ENCODE measurements around the gene MYOM3.
A peak's percentile ranks its signal among the peaks of the same experiment; 100 is the strongest.

MYOM3 gene

GRCh38 chr1:24082372-24082771 lies 29.6 kb downstream of the MYOM3 start:
- Histone ChIP-seq H2BK15ac (ENCODE audit: low read length) (peak overlapping the region; percentile 61), H3K4me2 (ENCODE audit: insufficient read depth, low read length, poor library complexity, severe bottlenecking) (no peak overlapping the region), H3K36me3 (replicated peaks in 1 of 2; ENCODE audit: control insufficient read depth in 2 of 2, insufficient read depth in 2 of 2, low read length in 2 of 2) (no peaks in the 10 kb centered on the region), H2AFZ (ENCODE audit: low read length) (no peak overlapping the region), H2AK5ac (ENCODE audit: low read depth, low read length) (no peak overlapping the region), H3K18ac (ENCODE audit: low read length) (peak overlapping the region; percentile 23), H3K4ac (ENCODE audit: low read length) (no peak overlapping the region), H3K9me3 (replicated peaks in 1 of 2; ENCODE audit: control insufficient read depth in 2 of 2, insufficient read depth in 1 of 2, low read depth in 1 of 2, low read length in 2 of 2) (no peaks in the 10 kb centered on the region), H3K4me3 (ENCODE audit: low read length in 2 of 2) (peak overlapping the region in 1 of 2 donors; percentile 12), H3K27ac (replicated peaks; ENCODE audit: low read length) (no peak overlapping the region), H3K27me3 (ENCODE audit: control insufficient read depth in 3 of 3, insufficient read depth in 3 of 3, low read depth in 1 of 3, low read length in 3 of 3) (peaks cover 0 to 12% (median 0%) of the 10 kb centered on the region in 3 experiments), H4K8ac (ENCODE audit: low read depth, low read length) (no peak overlapping the region), H2BK5ac (ENCODE audit: low read length) (no peak overlapping the region), H4K91ac (ENCODE audit: low read depth, low read length, poor library complexity) (no peak overlapping the region), H3K4me1 (ENCODE audit: control insufficient read depth in 2 of 2, insufficient read depth in 1 of 2, low read depth in 1 of 2, low read length in 2 of 2) (no peaks in the 10 kb centered on the region), H3K9ac (ENCODE audit: low read depth, low read length, poor library complexity) (no peak overlapping the region), H3K23ac (ENCODE audit: low read depth, low read length, poor library complexity) (no peak overlapping the region), H2BK12ac (ENCODE audit: low read length) (peak overlapping the region; percentile 52), H2BK120ac (ENCODE audit: low read depth, low read length) (no peak overlapping the region), H3K79me1 (ENCODE audit: low read depth, low read length) (no peaks in the 10 kb centered on the region), H3K14ac (ENCODE audit: low read length) (peak overlapping the region; percentile 33)
- DNase-seq (ENCODE audit: low spot score) = no peak
- no CpG with 5 or more reads among the region's 8 CpGs for WGBS, 2 donors (ENCODE audit: extremely low coverage in 2 of 2, insufficient read length in 2 of 2, insufficient replicate concordance in 1 of 2)

GRCh38 chr1:24081190-24081589 lies 30.7 kb downstream of the MYOM3 start:
- no peaks in the 10 kb centered on the region for H3K79me1 ChIP-seq (ENCODE audit: low read depth, low read length)
- H2AFZ ChIP-seq (ENCODE audit: low read length) = no peak overlapping the region
- no peaks in the 10 kb centered on the region for H3K36me3 ChIP-seq (replicated peaks in 1 of 2; ENCODE audit: control insufficient read depth in 2 of 2, insufficient read depth in 2 of 2, low read length in 2 of 2)
- no peak overlapping the region for H4K8ac ChIP-seq (ENCODE audit: low read depth, low read length)
- H3K4me3 ChIP-seq (ENCODE audit: low read length in 2 of 2) = no peak overlapping the region
- H3K18ac ChIP-seq (ENCODE audit: low read length) = no peak overlapping the region
- H3K27ac ChIP-seq (replicated peaks; ENCODE audit: low read length) = no peak overlapping the region
- no peak overlapping the region for H2BK5ac ChIP-seq (ENCODE audit: low read length)
- H2BK15ac ChIP-seq (ENCODE audit: low read length) = no peak overlapping the region
- no peak overlapping the region for H3K4me2 ChIP-seq (ENCODE audit: insufficient read depth, low read length, poor library complexity, severe bottlenecking)
- H3K14ac ChIP-seq (ENCODE audit: low read length) = no peak overlapping the region
- H3K9me3 ChIP-seq (replicated peaks in 1 of 2; ENCODE audit: control insufficient read depth in 2 of 2, insufficient read depth in 1 of 2, low read depth in 1 of 2, low read length in 2 of 2) = no peaks in the 10 kb centered on the region
- no peak overlapping the region for H3K9ac ChIP-seq (ENCODE audit: low read depth, low read length, poor library complexity)
- no peaks in the 10 kb centered on the region for H3K4me1 ChIP-seq (ENCODE audit: control insufficient read depth in 2 of 2, insufficient read depth in 1 of 2, low read depth in 1 of 2, low read length in 2 of 2)
- H2AK5ac ChIP-seq (ENCODE audit: low read depth, low read length) = no peak overlapping the region
- DNase-seq (ENCODE audit: low spot score) = no peak
- no peak overlapping the region for H4K91ac ChIP-seq (ENCODE audit: low read depth, low read length, poor library complexity)
- H2BK120ac ChIP-seq (ENCODE audit: low read depth, low read length) = no peak overlapping the region
- no peak overlapping the region for H2BK12ac ChIP-seq (ENCODE audit: low read length)
- WGBS, 2 donors (ENCODE audit: extremely low coverage in 2 of 2, insufficient read length in 2 of 2, insufficient replicate concordance in 1 of 2) = no CpG with 5 or more reads among the region's 6 CpGs
- no peak overlapping the region for H3K23ac ChIP-seq (ENCODE audit: low read depth, low read length, poor library complexity)
- H3K27me3 ChIP-seq (ENCODE audit: control insufficient read depth in 3 of 3, insufficient read depth in 3 of 3, low read depth in 1 of 3, low read length in 3 of 3) = peaks cover 0 to 9% (median 0%) of the 10 kb centered on the region in 3 experiments
- H3K4ac ChIP-seq (ENCODE audit: low read length) = no peak overlapping the region

GRCh38 chr1:24080131-24080530 lies 31.8 kb downstream of the MYOM3 start:
- WGBS, 2 donors (ENCODE audit: extremely low coverage in 2 of 2, insufficient read length in 2 of 2, insufficient replicate concordance in 1 of 2) = no CpG with 5 or more reads among the region's 10 CpGs
- H3K18ac ChIP-seq (ENCODE audit: low read length) = peak overlapping the region; percentile 16
- H3K9ac ChIP-seq (ENCODE audit: low read depth, low read length, poor library complexity) = no peak overlapping the region
- no peak overlapping the region for H3K27ac ChIP-seq (replicated peaks; ENCODE audit: low read length)
- H4K91ac ChIP-seq (ENCODE audit: low read depth, low read length, poor library complexity) = no peak overlapping the region
- no peak for DNase-seq (ENCODE audit: low spot score)
- peak overlapping the region; percentile 14 for H3K23ac ChIP-seq (ENCODE audit: low read depth, low read length, poor library complexity)
- peaks cover 0 to 7% (median 0%) of the 10 kb centered on the region in 3 experiments for H3K27me3 ChIP-seq (ENCODE audit: control insufficient read depth in 3 of 3, insufficient read depth in 3 of 3, low read depth in 1 of 3, low read length in 3 of 3)
- H3K4ac ChIP-seq (ENCODE audit: low read length) = no peak overlapping the region
- H3K14ac ChIP-seq (ENCODE audit: low read length) = no peak overlapping the region
- no peak overlapping the region for H3K4me2 ChIP-seq (ENCODE audit: insufficient read depth, low read length, poor library complexity, severe bottlenecking)
- no peak overlapping the region for H2AK5ac ChIP-seq (ENCODE audit: low read depth, low read length)
- no peak overlapping the region for H2AFZ ChIP-seq (ENCODE audit: low read length)
- H3K79me1 ChIP-seq (ENCODE audit: low read depth, low read length) = no peaks in the 10 kb centered on the region
- no peak overlapping the region for H3K4me3 ChIP-seq (ENCODE audit: low read length in 2 of 2)
- H2BK12ac ChIP-seq (ENCODE audit: low read length) = no peak overlapping the region
- H3K4me1 ChIP-seq (ENCODE audit: control insufficient read depth in 2 of 2, insufficient read depth in 1 of 2, low read depth in 1 of 2, low read length in 2 of 2) = no peaks in the 10 kb centered on the region
- H2BK5ac ChIP-seq (ENCODE audit: low read length) = peak overlapping the region; percentile 4
- no peak overlapping the region for H4K8ac ChIP-seq (ENCODE audit: low read depth, low read length)
- H2BK15ac ChIP-seq (ENCODE audit: low read length) = no peak overlapping the region
- no peak overlapping the region for H2BK120ac ChIP-seq (ENCODE audit: low read depth, low read length)
- no peaks in the 10 kb centered on the region for H3K9me3 ChIP-seq (replicated peaks in 1 of 2; ENCODE audit: control insufficient read depth in 2 of 2, insufficient read depth in 1 of 2, low read depth in 1 of 2, low read length in 2 of 2)
- H3K36me3 ChIP-seq (replicated peaks in 1 of 2; ENCODE audit: control insufficient read depth in 2 of 2, insufficient read depth in 2 of 2, low read length in 2 of 2) = no peaks in the 10 kb centered on the region

- H3K14ac ChIP-seq (ENCODE audit: low read length) = no peak overlapping the region
- H3K23ac ChIP-seq (ENCODE audit: low read depth, low read length, poor library complexity) = no peak overlapping the region
- no peak for DNase-seq (ENCODE audit: low spot score)
- H3K27ac ChIP-seq (replicated peaks; ENCODE audit: low read length) = no peak overlapping the region
- no peaks in the 10 kb centered on the region for H3K4me1 ChIP-seq (ENCODE audit: control insufficient read depth in 2 of 2, insufficient read depth in 1 of 2, low read depth in 1 of 2, low read length in 2 of 2)
- H2AFZ ChIP-seq (ENCODE audit: low read length) = no peak overlapping the region
- H4K8ac ChIP-seq (ENCODE audit: low read depth, low read length) = no peak overlapping the region
- H2AK5ac ChIP-seq (ENCODE audit: low read depth, low read length) = no peak overlapping the region
- no peak overlapping the region for H3K4me3 ChIP-seq (ENCODE audit: low read length in 2 of 2)
- no peak overlapping the region for H2BK120ac ChIP-seq (ENCODE audit: low read depth, low read length)
- H3K27me3 ChIP-seq (ENCODE audit: control insufficient read depth in 3 of 3, insufficient read depth in 3 of 3, low read depth in 1 of 3, low read length in 3 of 3) = peaks cover 0 to 7% (median 0%) of the 10 kb centered on the region in 3 experiments
- no peak overlapping the region for H3K4ac ChIP-seq (ENCODE audit: low read length)
- no peak overlapping the region for H2BK15ac ChIP-seq (ENCODE audit: low read length)
- H2BK5ac ChIP-seq (ENCODE audit: low read length) = no peak overlapping the region
- no peak overlapping the region for H3K4me2 ChIP-seq (ENCODE audit: insufficient read depth, low read length, poor library complexity, severe bottlenecking)
- H3K9me3 ChIP-seq (replicated peaks in 1 of 2; ENCODE audit: control insufficient read depth in 2 of 2, insufficient read depth in 1 of 2, low read depth in 1 of 2, low read length in 2 of 2) = no peaks in the 10 kb centered on the region
- no peak overlapping the region for H3K9ac ChIP-seq (ENCODE audit: low read depth, low read length, poor library complexity)
- WGBS, 2 donors (ENCODE audit: extremely low coverage in 2 of 2, insufficient read length in 2 of 2, insufficient replicate concordance in 1 of 2) = no CpG with 5 or more reads among the region's 16 CpGs
- no peaks in the 10 kb centered on the region for H3K36me3 ChIP-seq (replicated peaks in 1 of 2; ENCODE audit: control insufficient read depth in 2 of 2, insufficient read depth in 2 of 2, low read length in 2 of 2)
- H4K91ac ChIP-seq (ENCODE audit: low read depth, low read length, poor library complexity) = no peak overlapping the region
- H3K79me1 ChIP-seq (ENCODE audit: low read depth, low read length) = no peaks in the 10 kb centered on the region
- no peak overlapping the region for H3K18ac ChIP-seq (ENCODE audit: low read length)
- H2BK12ac ChIP-seq (ENCODE audit: low read length) = no peak overlapping the region
Measured at GRCh38 chr1:24077278-24077978, 34.5 kb downstream of the MYOM3 start.

Measured in neuronal stem cell (in vitro differentiated cells).